HG03280 (cell line): ENCODE results near the gene FOXJ3.

Source experiments
- ATAC-seq: cut with Tn5 transposase; IDR thresholded peaks from one replicate; pipeline ENCODE4 v1.9.1; 2021; ENCODE audit warnings: mild to moderate bottlenecking, moderate library complexity; ENCODE audit not compliant: unreplicated experiment

FOXJ3 gene

DNA sequence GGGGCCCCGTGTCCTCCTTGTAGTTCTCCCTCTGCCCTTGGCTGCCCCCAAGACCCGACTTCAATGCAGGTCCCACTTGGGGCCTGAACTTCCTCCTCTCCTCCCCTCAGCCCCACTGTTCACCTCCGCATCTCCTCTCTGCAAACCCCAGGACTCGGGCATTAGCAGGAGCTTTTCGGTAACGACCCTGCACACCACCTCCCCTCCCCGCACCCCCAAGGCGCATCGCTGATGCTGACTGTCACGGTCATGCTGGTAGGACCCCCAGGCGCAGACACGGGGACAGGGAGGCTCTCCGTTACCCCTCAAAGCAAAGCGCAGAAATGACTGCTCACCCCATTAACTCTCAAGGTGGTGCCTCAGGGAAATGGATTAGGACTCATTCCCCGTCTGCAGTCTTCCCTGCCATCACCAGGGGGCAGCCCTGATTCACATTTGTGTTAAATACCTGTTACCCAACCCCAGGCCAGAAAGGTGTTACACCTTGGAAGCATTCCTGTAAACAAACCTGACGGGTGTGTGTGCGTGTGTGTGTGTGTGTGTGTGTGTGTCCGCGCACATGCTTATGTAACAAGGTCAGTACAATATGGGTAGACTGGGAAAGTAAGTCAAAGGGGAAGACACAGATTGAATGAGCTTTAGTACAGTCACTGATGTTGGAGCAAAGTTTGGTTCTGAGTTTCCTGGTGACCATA lies 188.3 kb downstream of the FOXJ3 start:
- no peak for ATAC-seq

DNA sequence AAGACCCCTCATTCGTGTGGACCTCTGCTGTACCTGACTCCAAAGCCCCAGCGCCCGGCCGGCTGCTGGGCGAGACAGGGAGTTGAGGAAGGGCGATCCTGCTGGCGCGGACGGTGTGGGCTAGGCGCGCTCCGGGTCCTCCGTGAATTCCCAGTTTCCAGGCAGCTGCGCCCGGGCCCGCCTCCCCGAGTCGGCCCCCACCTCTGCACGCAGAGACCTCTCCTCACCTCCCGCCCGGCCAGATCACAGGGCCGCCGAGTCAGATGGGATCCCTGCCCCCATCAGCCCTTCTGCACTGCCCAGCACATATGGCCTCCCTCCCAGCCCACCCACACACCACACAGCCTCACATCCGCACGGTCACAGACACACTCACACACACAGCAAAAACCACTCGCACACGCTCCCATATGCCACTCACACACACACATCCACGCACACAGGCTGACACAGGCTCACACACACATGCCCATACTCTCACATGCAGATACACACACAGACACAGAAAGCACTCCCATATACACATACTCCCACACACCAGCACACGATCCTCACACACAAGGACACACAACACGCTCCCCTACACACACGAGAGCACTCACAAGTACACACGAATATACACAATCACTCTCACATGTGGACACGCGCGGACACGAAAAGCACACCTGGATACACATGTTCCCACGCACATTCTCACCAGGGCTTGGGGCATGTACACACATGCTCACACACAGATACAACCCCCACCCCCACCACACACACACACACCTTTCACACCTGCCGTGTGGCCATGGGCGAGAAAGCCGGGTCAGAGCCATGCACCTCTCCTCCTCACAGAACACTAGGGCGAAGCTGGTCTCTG lies 189.0 kb downstream of the FOXJ3 start:
- ATAC-seq: no peak

DNA sequence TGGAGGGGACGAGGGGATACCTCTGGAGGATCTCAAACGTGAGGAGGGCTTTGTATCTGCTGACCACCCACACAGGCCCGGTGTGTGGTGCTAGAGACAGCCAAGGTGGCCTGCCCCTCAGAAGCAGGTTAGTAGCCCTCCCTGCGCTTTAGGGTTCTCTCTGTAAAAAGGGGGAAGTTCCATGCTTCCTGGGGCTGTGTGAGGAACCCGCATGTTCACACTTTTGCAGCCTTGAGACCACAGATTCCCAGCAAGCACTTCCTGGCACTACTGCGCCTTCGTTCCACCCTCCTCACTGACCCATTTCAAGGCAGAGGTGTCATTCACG lies 189.7 kb downstream of the FOXJ3 start:
- ATAC-seq: no peak

DNA sequence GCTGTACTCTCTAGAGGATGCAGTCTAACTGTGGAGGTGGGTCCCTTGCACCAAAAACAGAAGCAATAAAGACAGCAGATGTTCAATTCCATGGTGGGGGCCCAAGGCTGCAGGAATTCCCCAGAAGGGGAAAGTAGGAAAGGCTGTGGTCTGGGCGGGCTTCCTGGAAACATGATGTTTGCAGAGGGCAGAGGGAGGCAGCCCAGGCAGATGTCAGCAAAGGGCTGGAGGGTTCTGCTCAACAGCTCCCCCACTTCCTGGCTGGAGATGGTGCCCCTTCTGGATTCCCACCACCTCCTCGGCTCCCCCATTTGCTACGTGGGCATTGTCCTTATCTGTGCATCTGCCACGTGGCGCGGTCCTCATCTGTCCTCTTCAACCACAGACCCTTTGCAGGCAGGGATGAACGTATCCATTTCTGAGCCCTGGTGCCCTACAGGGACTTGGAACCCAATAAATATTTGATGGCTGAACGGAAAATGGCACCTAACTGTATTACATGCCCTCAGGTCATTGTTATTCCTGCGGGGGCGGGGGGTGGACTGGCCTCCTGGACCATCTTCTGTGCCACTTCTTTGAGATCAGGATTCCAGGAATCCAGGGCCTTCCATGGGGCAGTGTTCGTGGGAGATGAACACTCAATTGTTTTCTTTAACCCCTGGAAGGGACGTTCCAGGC lies 190.2 kb downstream of the FOXJ3 start:
- no peak for ATAC-seq

DNA sequence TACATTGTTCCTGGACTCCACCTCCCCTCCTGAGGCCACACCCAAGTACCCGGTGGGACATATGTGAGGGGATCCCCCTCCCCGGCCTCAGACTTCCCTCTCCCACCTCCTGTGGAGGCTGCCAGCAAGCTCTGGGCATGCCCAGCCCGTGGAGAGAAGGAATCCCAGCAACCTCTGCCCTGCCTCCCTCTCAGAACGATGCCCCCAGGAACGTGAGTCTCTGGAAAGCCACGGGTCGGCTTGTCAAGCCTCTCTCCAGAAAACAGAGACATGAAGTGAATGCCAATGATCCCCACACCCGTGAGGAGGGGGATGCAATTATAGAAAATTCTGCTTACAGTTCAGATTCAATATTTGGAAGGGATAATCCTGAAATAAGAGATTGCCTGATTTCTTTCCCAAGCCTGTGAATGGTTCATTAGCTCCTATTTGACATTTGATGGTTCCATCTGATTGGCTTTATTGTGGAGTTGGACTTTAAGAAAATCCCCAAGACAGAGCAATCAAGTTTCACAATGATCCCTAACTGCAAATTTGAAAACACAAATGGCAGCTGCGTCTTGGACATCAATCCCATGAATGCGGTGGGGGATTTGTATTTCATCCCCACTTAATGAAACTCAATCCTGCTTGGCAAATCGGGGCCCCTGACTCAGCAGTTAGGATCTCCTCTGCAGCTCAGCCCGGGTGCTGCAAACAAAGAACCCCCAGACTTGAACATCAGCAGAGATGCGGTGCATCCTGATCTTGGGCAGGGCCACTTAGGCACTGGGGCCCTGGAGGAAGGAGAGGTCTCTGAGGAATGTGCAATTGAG lies 190.9 kb downstream of the FOXJ3 start:
- ATAC-seq: no peak

DNA sequence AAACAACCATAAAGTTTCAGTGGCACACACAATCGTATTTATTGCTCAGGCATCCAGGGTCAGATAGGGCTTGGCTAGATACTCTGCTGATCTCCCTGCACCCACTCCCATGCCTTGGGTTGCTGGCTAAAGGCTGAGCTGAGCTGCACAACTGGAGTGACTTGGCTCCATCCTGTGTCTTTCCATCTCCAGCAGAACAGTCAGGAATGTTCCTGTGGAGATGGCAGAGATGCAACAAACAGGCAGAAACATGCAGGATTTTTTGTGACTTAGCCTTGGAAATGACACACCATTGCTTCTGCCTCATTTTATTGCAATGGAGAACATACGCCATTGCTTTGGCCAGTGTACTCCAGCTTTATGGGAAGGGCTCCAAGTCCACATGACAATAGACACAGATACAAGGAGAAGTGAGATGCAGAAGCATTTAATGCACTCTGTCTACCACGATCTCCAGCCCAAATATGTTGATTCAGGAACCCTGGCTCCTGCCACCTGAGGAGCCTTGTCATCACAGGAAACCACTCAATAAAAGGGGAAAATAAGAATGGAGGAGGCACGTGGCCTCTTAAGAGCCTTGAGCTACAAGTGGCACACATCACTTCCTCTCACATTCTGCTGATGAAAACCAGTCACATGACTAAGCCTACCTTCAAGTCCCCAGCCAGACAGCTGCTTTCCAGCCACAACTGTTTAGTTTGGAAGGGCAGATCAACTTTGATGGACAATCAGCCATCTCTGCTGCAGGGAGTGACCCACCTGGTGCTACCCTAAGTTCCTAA lies 191.9 kb downstream of the FOXJ3 start:
- no peak for ATAC-seq

DNA sequence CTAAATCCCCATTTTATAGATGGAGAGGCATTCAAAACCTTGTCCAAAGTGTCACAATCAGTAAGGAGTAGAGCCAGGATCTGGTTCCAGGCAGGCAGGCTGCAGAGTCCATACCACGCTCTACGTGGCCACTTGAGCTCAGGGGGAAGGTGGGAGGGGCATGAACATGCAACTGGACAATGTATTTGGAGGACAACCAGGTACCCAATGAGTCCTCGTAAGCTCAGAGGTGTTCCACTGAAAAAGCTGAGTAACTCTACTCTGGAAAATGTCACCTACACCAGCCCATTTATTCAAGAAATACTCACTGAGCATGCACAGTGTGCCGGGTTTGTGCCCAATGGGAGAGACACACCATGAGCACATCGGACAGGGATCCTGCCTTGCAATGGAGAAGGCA lies 193.1 kb downstream of the FOXJ3 start:
- no peak for ATAC-seq

DNA sequence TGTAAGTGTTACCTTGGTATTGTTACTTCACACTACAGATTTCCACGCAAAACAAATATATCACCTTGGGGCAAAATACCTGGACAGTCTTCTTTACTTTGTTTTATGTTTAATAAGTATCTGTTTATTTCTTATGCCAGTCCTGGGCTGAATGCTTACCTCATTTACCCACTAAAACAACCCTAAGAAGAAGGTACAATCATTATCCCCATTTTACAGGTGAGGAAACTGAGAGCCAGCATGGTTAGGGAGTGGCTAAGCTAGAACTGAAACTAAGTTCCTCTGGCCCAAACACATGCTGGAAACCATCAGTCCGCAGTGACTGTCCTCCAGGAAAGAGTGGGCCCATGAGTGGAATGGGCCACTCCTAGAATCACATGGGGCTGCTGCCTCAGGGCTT lies 194.8 kb downstream of the FOXJ3 start:
- no peak for ATAC-seq

DNA sequence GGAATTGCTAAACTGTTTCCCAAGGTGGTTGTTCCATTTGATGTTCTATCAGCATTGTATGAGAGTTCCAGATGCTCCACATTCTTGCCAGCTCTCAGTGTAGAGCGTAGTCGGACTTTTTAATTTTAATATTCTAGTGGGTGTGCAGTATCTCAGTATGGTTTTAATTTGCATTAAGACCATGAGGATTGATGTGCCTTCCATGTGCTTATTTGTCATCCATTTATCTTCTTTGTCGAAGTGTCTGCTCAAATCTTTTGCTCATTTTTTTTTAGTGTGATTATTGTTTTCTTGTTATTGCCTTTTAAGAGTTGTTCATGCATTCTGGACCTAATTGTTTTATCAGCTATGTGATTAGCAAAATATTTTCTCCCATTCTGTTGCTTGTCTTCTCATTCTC lies 195.6 kb downstream of the FOXJ3 start:
- no peak for ATAC-seq

DNA sequence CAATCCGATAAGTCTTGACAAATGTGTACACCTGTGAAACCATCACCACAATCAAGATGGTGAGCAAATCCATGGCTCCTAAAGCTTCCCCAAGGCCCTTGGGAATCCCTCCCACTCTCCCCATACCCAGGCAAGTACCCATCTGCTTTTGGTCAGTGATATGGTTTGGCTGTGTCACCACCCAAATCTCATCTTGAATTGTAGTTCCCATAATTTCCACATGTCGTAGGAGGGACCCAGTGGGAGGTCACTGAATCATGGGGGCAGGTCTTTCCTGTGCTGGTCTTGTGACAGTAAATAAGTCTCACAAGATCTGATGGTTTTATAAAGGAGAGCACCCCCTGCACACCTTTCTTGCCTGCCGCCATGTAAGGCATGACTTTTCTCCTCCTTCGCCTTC lies 196.4 kb downstream of the FOXJ3 start:
- no peak for ATAC-seq

DNA sequence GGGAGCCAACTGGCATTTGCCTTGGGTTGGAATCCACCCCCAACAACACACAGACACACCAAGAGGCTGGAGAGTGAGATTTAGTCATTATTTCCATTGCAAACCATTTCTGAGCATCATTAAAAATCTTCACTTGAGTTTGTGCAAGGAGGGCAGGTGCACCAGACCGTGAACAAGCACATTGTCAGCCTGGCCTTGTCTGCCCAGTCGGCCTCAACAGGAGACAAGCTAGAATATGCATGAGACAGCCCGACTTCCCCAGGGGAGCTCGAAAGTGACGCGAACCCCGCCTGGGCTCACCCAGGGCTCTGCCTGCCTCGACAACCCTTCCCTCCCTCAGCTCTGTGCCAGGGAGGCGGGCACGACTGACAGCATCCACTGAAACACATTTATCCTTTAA lies 197.3 kb downstream of the FOXJ3 start:
- no peak for ATAC-seq

DNA sequence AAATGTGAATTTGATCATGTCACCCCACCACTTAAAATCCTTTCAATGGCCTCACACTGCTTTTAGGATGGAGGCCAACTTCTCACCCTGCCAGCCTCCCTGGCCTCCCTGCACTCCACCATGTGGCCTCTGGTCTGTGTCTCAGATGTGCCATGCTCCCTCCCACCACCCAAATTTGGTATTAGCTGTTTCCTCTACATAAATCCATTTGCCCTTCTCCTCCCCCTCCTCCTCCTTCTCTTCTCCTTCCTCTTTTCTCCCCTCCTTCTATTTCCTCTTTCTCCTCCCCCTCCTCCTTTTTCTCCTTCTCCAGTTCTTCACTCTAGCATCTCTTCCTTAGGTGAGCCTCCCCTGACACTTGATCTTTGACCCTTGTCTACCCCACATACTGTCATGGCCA lies 198.6 kb downstream of the FOXJ3 start:
- no peak for ATAC-seq

DNA sequence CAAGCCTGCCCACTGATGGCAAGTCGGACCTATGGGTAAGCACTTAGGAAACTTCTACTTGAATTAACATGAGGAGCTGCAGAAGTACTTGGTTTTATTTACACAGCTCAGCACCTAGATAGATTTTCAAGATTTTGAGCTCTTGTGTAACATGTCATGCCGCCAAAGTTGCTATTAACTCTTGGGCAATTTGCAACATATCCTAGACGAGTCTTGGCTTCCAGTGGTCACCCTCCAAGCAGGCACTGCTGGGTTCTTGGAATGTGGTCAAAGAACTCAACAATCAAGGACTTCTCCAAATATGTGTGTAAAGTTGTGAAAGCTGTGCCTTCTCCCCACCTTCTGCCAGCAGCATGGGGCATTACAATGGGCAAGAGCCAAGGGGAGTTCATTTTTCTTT lies 199.6 kb downstream of the FOXJ3 start:
- ATAC-seq: no peak

DNA sequence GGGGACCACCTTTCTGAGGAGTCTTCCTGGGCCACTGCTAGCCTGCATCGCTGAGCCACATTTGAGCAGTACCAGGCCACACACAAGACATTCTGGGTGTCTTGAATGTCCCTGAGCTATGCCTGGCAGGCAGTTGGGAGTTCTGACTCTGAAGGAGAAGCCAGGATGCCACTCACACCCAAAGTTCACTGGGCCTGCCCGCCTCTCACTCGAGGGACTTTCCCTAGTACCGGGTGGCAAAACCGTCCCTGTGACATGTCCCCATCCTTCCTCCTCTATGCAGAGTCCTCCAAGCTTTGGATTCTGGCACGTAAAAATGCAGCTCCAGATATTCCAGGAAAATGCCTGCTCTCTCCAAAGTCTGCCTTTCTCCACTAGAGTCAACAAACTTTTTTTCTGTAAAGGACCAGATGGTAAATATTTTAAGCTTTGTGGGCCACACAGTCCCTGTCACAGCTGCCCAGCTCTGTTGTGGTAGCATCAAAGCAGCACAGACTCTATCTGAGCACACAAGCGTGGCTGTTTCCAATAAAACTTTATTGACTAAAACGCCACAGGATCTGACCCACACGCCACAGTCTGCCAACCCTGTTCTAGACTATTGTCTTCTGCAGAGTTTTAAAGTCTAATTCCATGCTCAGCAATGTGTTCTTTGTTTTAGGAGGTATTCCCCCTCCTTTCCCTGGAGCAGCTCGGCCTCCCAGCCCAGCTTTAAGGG lies 201.1 kb downstream of the FOXJ3 start:
- ATAC-seq: no peak

DNA sequence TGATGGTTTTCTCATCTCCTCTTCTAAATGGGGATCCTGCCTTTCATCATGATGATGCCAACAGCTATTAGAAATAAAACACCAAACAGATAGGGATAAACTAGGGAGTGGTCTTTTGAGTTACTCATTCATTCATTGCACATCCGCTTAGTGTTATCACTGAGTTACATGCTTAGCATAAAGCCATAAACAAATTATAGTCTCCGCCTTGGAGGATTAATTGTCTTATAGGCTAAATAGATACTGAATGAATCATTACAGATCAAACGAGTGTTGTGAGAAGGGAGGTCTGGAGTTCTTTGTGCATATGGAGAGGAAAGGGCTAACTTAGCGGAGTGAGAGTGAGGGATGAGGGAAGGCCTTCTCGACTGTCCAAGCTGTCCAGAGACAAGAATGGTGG lies 201.6 kb downstream of the FOXJ3 start:
- no peak for ATAC-seq

DNA sequence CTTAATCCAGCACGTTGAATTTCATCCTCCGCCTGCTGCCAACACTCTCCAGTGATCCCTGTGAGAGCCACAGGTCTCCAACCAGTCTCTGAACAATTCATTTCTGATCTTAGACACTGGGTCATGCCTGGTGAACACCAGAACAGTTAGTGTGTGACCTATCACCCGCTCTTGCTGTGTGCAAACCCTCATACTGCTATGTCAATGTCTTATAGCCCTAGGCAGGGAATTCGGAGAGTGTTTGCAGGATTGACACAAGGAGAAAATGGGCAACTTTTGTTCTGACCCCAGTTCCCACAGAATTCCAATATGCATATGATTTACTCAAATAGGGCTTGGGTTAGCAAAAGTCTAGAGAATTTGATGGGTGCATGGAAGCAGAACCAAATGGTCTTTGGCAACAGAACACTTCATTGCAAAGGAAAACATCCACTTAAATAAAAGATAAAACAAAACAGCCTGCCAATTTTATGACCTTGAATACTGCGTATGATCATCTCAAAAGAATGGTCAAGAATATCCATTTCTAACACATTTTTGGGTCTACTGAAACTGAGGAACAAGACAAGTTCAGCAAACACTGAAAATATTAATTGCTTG lies 204.9 kb downstream of the FOXJ3 start:
- no peak for ATAC-seq

DNA sequence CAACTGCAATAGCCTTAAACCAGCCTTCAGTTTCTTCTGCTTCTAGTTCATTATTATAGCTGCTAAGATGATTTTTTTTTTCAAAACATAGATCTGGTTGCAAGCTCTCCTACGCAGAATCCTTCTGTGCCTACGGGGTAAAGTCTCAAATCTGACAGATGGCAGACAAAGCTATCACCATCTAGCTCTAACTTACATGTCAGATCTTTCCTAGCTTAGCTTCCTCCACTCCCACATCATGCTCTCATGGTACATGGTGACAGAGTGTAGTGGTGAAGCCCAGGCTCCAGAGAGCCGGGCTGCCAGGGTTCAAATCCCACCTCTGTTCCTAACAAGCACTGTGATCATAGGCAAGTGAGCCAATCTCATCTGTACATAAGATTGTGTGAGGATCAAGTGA lies 206.1 kb downstream of the FOXJ3 start:
- ATAC-seq: no peak

DNA sequence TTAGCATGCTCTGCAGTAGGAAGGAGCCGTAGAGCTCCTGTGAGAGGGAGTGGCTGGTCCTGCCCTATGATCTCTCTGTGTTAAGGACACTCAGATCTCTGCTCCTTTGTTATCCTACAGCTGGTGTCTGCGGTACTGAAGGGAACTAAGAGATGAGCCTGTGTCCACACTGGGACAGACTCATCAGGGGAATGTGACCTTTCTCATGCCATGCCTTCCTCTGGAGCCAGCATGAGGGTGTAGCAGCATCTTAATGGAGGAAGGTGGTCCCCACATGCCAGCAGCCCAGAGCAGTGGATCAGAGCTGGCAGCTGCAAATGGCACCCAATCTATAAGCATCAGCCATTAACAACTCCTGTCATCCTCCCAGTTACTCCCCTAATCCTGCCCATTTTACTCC lies 206.5 kb downstream of the FOXJ3 start:
- ATAC-seq: no peak

DNA sequence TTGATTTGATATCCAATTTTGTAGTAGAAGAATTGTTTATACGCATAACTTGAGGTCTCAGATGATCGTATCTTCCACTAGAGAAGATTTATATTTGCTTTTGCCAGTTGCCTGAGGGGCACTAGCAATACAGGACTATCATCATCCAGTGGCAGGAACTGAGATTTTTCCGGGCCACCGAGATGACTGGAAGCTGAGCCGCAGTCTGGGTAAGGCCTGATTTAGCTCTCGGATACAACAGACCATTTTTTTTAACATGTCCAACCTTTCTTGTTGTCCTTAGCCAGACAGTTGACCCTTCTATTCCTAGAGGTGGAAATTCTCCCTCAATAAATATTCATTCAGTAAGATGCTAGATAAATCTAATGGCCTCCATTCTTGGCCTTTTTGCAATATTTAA lies 207.3 kb downstream of the FOXJ3 start:
- no peak for ATAC-seq
